ENCODE data around the gene GET4.

DNA sequence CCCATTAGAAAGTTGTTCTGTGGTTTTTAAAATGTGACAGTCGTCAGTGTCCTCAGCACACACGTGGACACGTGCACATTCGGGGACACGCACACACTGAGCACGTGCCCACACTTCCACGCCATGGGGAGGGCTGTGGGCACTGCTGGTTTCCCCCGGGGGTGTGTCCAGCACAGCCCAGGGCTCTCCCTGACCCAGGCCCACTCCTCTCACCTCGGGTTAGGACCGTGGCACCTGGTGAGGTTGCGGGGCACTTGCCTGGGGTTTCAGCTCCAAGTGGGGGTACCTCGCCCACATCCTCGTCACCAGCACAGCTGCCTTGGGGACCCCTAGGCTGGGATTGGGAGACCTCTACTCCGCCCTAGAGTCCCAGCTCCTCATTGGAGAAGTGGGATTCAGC is 20.7 kb downstream of the GET4 start:
- TF ChIP-seq, protein P1, sequence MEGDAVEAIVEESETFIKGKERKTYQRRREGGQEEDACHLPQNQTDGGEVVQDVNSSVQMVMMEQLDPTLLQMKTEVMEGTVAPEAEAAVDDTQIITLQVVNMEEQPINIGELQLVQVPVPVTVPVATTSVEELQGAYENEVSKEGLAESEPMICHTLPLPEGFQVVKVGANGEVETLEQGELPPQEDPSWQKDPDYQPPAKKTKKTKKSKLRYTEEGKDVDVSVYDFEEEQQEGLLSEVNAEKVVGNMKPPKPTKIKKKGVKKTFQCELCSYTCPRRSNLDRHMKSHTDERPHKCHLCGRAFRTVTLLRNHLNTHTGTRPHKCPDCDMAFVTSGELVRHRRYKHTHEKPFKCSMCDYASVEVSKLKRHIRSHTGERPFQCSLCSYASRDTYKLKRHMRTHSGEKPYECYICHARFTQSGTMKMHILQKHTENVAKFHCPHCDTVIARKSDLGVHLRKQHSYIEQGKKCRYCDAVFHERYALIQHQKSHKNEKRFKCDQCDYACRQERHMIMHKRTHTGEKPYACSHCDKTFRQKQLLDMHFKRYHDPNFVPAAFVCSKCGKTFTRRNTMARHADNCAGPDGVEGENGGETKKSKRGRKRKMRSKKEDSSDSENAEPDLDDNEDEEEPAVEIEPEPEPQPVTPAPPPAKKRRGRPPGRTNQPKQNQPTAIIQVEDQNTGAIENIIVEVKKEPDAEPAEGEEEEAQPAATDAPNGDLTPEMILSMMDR (CRISPR knock-in tag; IDR thresholded peaks at IDR 0.05) = no peak
- no peak for TF ChIP-seq ATF1 (CRISPR knock-in tag; IDR thresholded peaks at IDR 0.05)
- TF ChIP-seq ZNF331 (CRISPR knock-in tag; IDR thresholded peaks at IDR 0.05) = no peak
- TF ChIP-seq, protein P2, sequence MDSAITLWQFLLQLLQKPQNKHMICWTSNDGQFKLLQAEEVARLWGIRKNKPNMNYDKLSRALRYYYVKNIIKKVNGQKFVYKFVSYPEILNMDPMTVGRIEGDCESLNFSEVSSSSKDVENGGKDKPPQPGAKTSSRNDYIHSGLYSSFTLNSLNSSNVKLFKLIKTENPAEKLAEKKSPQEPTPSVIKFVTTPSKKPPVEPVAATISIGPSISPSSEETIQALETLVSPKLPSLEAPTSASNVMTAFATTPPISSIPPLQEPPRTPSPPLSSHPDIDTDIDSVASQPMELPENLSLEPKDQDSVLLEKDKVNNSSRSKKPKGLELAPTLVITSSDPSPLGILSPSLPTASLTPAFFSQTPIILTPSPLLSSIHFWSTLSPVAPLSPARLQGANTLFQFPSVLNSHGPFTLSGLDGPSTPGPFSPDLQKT (CRISPR knock-in tag; IDR thresholded peaks at IDR 0.05; ENCODE audit: borderline replicate concordance) = no peak
- no peak for TF ChIP-seq KDM6A (CRISPR knock-in tag; IDR thresholded peaks at IDR 0.05; ENCODE audit: low read depth)
- TF ChIP-seq TOE1 (CRISPR knock-in tag; IDR thresholded peaks at IDR 0.05) = no peak
- no peak for TF ChIP-seq EZH2 (conservative IDR thresholded peaks at IDR 0.05; ENCODE audit: low read depth, low read length)
- TF ChIP-seq, protein P3, sequence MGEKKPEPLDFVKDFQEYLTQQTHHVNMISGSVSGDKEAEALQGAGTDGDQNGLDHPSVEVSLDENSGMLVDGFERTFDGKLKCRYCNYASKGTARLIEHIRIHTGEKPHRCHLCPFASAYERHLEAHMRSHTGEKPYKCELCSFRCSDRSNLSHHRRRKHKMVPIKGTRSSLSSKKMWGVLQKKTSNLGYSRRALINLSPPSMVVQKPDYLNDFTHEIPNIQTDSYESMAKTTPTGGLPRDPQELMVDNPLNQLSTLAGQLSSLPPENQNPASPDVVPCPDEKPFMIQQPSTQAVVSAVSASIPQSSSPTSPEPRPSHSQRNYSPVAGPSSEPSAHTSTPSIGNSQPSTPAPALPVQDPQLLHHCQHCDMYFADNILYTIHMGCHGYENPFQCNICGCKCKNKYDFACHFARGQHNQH (CRISPR knock-in tag; IDR thresholded peaks at IDR 0.05) = no peak
- no peak for TF ChIP-seq RXRB (CRISPR knock-in tag; IDR thresholded peaks at IDR 0.05; ENCODE audit: borderline replicate concordance)
- no peak for TF ChIP-seq CHD4 (IDR thresholded peaks at IDR 0.05; ENCODE audit: borderline replicate concordance, low read length)

All from HepG2 (cell line).